ENCODE measurements around the gene PPHLN1. TPM values are rescaled to one million over a fixed set of nuclear protein-coding genes. Genes with fewer than 3 reads are reported as not detected.

PPHLN1 gene
- total and polyA plus RNA-seq, 2 of the 8 experiments (the other 6 are each of a cell fraction or from before 2014, with no cell fraction given), result 34.3 to 71.6 TPM

DNA sequence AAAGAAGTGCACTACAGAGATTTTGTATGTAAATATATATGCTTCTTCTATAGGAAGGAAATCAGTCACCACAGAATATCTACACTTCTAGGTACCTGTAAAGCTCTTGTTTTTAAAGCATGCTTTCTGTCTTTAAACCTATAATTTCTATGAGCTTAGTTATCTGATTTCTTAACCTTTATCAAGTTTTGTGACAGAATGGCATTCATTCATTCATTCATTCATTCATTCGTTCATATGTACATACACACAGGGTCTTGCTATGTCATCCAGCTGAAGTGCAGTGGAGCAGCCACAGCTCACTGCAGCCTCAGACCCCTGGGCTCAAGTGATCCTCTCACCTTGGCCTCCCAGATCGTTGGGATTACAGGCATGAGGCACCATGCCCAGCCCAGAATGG, 16.1 kb downstream of the PPHLN1 start (continued):
- TF ChIP-seq GTF2F1 (IDR thresholded peaks at IDR 0.05; ENCODE audit: borderline replicate concordance, low read depth, low read length) (no peak), TEAD4 (IDR thresholded peaks at IDR 0.05; ENCODE audit: low read depth, low read length) (no peak), TCF12 (IDR thresholded peaks at IDR 0.05; ENCODE audit: low read depth, low read length) (no peak), FOSL1 (IDR thresholded peaks at IDR 0.05; ENCODE audit: insufficient read depth, low read depth, low read length) (no peak), SIRT6 (IDR thresholded peaks at IDR 0.05; ENCODE audit: low read length) (no peak), CBX8 (IDR thresholded peaks at IDR 0.05; ENCODE audit: borderline replicate concordance, low read depth, low read length) (no peak)

Measured in H1 (cell line).